Measurements from ENCODE around the gene ATG9B. TPM values are rescaled to one million over a fixed set of nuclear protein-coding genes. Genes with fewer than 3 reads are reported as not detected.
A peak's percentile ranks its signal among the peaks of the same experiment; 100 is the strongest.
"Not testable (repeated sequence)": the region's sequence is repeated elsewhere in the genome, so short reads cannot be mapped to it uniquely, and the experiment has no call there.

The ATG9B gene
- polyA plus RNA-seq, 2 donors: 36.0 to 143 TPM

- Histone ChIP-seq H3K9me3 (ENCODE audit: control insufficient read depth in 2 of 2, insufficient read depth in 1 of 2, low read depth in 1 of 2, low read length in 1 of 2) (no peaks in the 10 kb centered on the region), H3K27ac (ENCODE audit: low read depth in 2 of 2, low read length in 1 of 2) (peak overlapping the region in 1 of 2 donors; percentile 39), H3K4me3 (ENCODE audit: low read depth in 1 of 2, low read length in 2 of 2) (no peak overlapping the region), H3K4me1 (ENCODE audit: control insufficient read depth in 2 of 2, insufficient read depth in 2 of 2, low read length in 1 of 2) (peaks cover 7 to 14% of the 10 kb centered on the region in 2 donors), H3K36me3 (ENCODE audit: control insufficient read depth in 2 of 2, insufficient read depth in 2 of 2, low read length in 1 of 2) (no peaks in the 10 kb centered on the region), H3K27me3 (ENCODE audit: control insufficient read depth in 1 of 2, insufficient read depth in 2 of 2, low read length in 2 of 2) (no peaks in the 10 kb centered on the region)
- 36% methylated on average over 23 of the region's 23 CpGs for WGBS, 2 donors
These were observed 11.4 kb downstream of the ATG9B start for GRCh38 chr7:151012911-151013347.

DNA sequence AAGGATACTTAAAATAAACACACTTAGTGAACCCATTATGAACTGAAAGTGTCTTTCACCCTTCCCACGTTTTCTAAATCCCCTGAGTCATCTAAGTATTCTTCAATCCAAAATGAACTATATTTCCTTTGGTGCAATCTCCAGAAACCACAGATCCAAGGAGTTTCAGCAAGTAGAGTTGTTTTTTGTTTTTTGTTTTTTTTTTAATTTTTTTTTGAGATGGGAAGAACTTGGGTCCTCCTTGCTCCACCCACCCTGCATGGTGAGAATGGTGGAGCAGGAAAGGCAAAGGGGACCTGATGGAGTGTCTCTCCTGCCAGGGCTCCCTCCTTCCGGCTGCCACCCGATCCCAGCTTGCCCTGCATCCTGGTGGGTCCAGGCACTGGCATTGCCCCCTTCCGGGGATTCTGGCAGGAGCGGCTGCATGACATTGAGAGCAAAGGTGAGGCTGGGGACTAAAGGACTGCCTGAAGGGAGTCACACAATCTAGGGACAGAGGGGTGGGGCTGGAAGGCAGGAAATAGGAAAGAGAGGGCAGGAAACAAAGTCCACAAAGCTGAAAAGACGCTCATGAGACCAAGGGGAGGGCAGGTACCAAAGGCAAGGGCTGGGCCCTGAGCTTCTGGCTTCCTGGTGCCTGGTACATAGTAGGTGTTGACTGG lies 12.1 kb downstream of the ATG9B start:
- H3K9me3 ChIP-seq (ENCODE audit: control insufficient read depth in 2 of 2, insufficient read depth in 1 of 2, low read depth in 1 of 2, low read length in 1 of 2): no peaks in the 10 kb centered on the region
- no peaks in the 10 kb centered on the region for H3K27me3 ChIP-seq (ENCODE audit: control insufficient read depth in 1 of 2, insufficient read depth in 2 of 2, low read length in 2 of 2)
- WGBS, 2 donors: 74 to 77% methylated on average over 6 of the region's 6 CpGs
- H3K36me3 ChIP-seq (ENCODE audit: control insufficient read depth in 2 of 2, insufficient read depth in 2 of 2, low read length in 1 of 2): no peaks in the 10 kb centered on the region
- H3K4me3 ChIP-seq (ENCODE audit: low read depth in 1 of 2, low read length in 2 of 2): no peak overlapping the region
- peaks cover 7 to 16% of the 10 kb centered on the region in 2 donors for H3K4me1 ChIP-seq (ENCODE audit: control insufficient read depth in 2 of 2, insufficient read depth in 2 of 2, low read length in 1 of 2)
- H3K27ac ChIP-seq (ENCODE audit: low read depth in 2 of 2, low read length in 1 of 2): peak overlapping the region in 1 of 2 donors; percentile 73

GRCh38 chr7:151011616-151012015 lies 12.7 kb downstream of the ATG9B start:
- H3K9me3 ChIP-seq (ENCODE audit: control insufficient read depth in 2 of 2, insufficient read depth in 1 of 2, low read depth in 1 of 2, low read length in 1 of 2); H3K36me3 ChIP-seq (ENCODE audit: control insufficient read depth in 2 of 2, insufficient read depth in 2 of 2, low read length in 1 of 2); H3K27me3 ChIP-seq (ENCODE audit: control insufficient read depth in 1 of 2, insufficient read depth in 2 of 2, low read length in 2 of 2); H3K4me3 ChIP-seq (ENCODE audit: low read depth in 1 of 2, low read length in 2 of 2): not testable (repeated sequence)
- H3K27ac ChIP-seq (ENCODE audit: low read depth in 2 of 2, low read length in 1 of 2): peak overlapping the region in 1 of 2 donors; percentile 9
- 83 to 92% methylated on average over 12 of the region's 12 CpGs for WGBS, 2 donors
- peaks cover 7 to 16% of the 10 kb centered on the region in 2 donors for H3K4me1 ChIP-seq (ENCODE audit: control insufficient read depth in 2 of 2, insufficient read depth in 2 of 2, low read length in 1 of 2)

- Histone ChIP-seq H3K4me1 (ENCODE audit: control insufficient read depth in 2 of 2, insufficient read depth in 2 of 2, low read length in 1 of 2) (peaks cover 7 to 16% of the 10 kb centered on the region in 2 donors), H3K27ac (ENCODE audit: low read depth in 2 of 2, low read length in 1 of 2) (peak overlapping the region in 1 of 2 donors; percentile 34), H3K36me3 (ENCODE audit: control insufficient read depth in 2 of 2, insufficient read depth in 2 of 2, low read length in 1 of 2) (no peaks in the 10 kb centered on the region), H3K4me3 (ENCODE audit: low read depth in 1 of 2, low read length in 2 of 2) (no peak overlapping the region), H3K27me3 (ENCODE audit: control insufficient read depth in 1 of 2, insufficient read depth in 2 of 2, low read length in 2 of 2) (no peaks in the 10 kb centered on the region), H3K9me3 (ENCODE audit: control insufficient read depth in 2 of 2, insufficient read depth in 1 of 2, low read depth in 1 of 2, low read length in 1 of 2) (no peaks in the 10 kb centered on the region)
- WGBS, 2 donors: 44 to 60% methylated on average over 1 of the region's 1 CpG
These were observed 13.2 kb downstream of the ATG9B start for GRCh38 chr7:151011097-151011409.

DNA sequence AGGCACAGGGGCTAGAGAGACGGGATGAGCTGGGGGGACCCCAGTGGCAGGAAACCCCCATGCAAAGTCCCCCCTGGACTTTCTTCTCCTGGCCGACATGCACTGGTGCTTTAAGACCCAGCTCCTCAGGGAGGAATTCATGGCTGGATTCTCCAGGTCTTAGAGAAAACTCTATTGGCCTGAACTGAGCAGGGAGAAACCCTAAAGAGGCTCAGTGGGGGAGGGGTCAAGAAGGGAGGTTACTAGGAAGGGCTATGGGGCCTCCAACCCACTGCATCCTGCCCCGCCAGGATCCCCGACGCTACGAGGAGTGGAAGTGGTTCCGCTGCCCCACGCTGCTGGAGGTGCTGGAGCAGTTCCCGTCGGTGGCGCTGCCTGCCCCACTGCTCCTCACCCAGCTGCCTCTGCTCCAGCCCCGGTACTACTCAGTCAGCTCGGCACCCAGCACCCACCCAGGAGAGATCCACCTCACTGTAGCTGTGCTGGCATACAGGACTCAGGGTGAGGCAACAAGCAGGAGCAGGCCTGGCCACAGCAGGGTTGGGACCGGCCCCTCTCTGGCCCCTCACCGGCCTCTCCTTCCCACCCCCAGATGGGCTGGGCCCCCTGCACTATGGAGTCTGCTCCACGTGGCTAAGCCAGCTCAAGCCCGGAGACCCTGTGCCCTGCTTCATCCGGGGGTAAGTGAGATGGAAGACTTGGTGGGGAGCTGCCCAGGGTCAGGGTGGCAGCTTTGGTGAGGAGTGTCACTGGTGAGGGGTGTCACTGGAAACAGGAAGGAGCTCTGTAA lies 13.8 kb downstream of the ATG9B start:
- Histone ChIP-seq H3K4me1 (ENCODE audit: control insufficient read depth in 2 of 2, insufficient read depth in 2 of 2, low read length in 1 of 2) (peaks cover 7 to 16% of the 10 kb centered on the region in 2 donors), H3K27me3 (ENCODE audit: control insufficient read depth in 1 of 2, insufficient read depth in 2 of 2, low read length in 2 of 2) (no peaks in the 10 kb centered on the region), H3K4me3 (ENCODE audit: low read depth in 1 of 2, low read length in 2 of 2) (no peak overlapping the region), H3K9me3 (ENCODE audit: control insufficient read depth in 2 of 2, insufficient read depth in 1 of 2, low read depth in 1 of 2, low read length in 1 of 2) (no peaks in the 10 kb centered on the region), H3K27ac (ENCODE audit: low read depth in 2 of 2, low read length in 1 of 2) (peak overlapping the region; percentile 19 to 62), H3K36me3 (ENCODE audit: control insufficient read depth in 2 of 2, insufficient read depth in 2 of 2, low read length in 1 of 2) (no peaks in the 10 kb centered on the region)
- WGBS, 2 donors: 29 to 41% methylated on average over 16 to 18 of the region's 18 CpGs

DNA sequence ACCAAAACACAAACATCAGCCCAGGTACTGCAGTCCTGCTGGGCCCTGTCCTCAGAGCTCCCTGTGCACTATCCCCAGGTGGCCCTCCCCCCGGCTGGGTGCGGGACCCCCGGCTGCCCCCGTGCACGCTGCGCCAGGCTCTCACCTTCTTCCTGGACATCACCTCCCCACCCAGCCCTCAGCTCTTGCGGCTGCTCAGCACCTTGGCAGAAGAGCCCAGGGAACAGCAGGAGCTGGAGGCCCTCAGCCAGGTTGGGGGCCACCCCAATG lies 14.3 kb downstream of the ATG9B start:
- H3K4me3 ChIP-seq (ENCODE audit: low read depth in 1 of 2, low read length in 2 of 2): no peak overlapping the region
- WGBS, 2 donors: 31 to 33% methylated on average over 7 of the region's 7 CpGs
- peaks cover 7 to 16% of the 10 kb centered on the region in 2 donors for H3K4me1 ChIP-seq (ENCODE audit: control insufficient read depth in 2 of 2, insufficient read depth in 2 of 2, low read length in 1 of 2)
- no peaks in the 10 kb centered on the region for H3K27me3 ChIP-seq (ENCODE audit: control insufficient read depth in 1 of 2, insufficient read depth in 2 of 2, low read length in 2 of 2)
- H3K36me3 ChIP-seq (ENCODE audit: control insufficient read depth in 2 of 2, insufficient read depth in 2 of 2, low read length in 1 of 2): no peaks in the 10 kb centered on the region
- H3K9me3 ChIP-seq (ENCODE audit: control insufficient read depth in 2 of 2, insufficient read depth in 1 of 2, low read depth in 1 of 2, low read length in 1 of 2): no peaks in the 10 kb centered on the region
- no peak overlapping the region for H3K27ac ChIP-seq (ENCODE audit: low read depth in 2 of 2, low read length in 1 of 2)

GRCh38 chr7:151009327-151010036 lies 14.8 kb downstream of the ATG9B start:
- H3K4me1 ChIP-seq (ENCODE audit: control insufficient read depth in 2 of 2, insufficient read depth in 2 of 2, low read length in 1 of 2): peaks cover 7 to 16% of the 10 kb centered on the region in 2 donors
- H3K27me3 ChIP-seq (ENCODE audit: control insufficient read depth in 1 of 2, insufficient read depth in 2 of 2, low read length in 2 of 2): no peaks in the 10 kb centered on the region

GRCh38 chr7:151008511-151009323 lies 15.6 kb downstream of the ATG9B start:
- Histone ChIP-seq H3K4me3 (ENCODE audit: low read depth in 1 of 2, low read length in 2 of 2) (no peak overlapping the region), H3K4me1 (ENCODE audit: control insufficient read depth in 2 of 2, insufficient read depth in 2 of 2, low read length in 1 of 2) (peaks cover 6 to 11% of the 10 kb centered on the region in 2 donors), H3K36me3 (ENCODE audit: control insufficient read depth in 2 of 2, insufficient read depth in 2 of 2, low read length in 1 of 2) (no peaks in the 10 kb centered on the region), H3K27me3 (ENCODE audit: control insufficient read depth in 1 of 2, insufficient read depth in 2 of 2, low read length in 2 of 2) (no peaks in the 10 kb centered on the region), H3K9me3 (ENCODE audit: control insufficient read depth in 2 of 2, insufficient read depth in 1 of 2, low read depth in 1 of 2, low read length in 1 of 2) (no peaks in the 10 kb centered on the region), H3K27ac (ENCODE audit: low read depth in 2 of 2, low read length in 1 of 2) (no peak overlapping the region)
- 44 to 49% methylated on average over 40 of the region's 40 CpGs for WGBS, 2 donors

More at GRCh38 chr7:151009327-151010036, 14.8 kb downstream of the ATG9B start:
- Histone ChIP-seq H3K27ac (ENCODE audit: low read depth in 2 of 2, low read length in 1 of 2) (no peak overlapping the region), H3K9me3 (ENCODE audit: control insufficient read depth in 2 of 2, insufficient read depth in 1 of 2, low read depth in 1 of 2, low read length in 1 of 2) (no peaks in the 10 kb centered on the region), H3K36me3 (ENCODE audit: control insufficient read depth in 2 of 2, insufficient read depth in 2 of 2, low read length in 1 of 2) (no peaks in the 10 kb centered on the region), H3K4me3 (ENCODE audit: low read depth in 1 of 2, low read length in 2 of 2) (no peak overlapping the region)
- 66 to 70% methylated on average over 20 to 22 of the region's 22 CpGs for WGBS, 2 donors

- WGBS, 2 donors: 30 to 34% methylated on average over 10 to 11 of the region's 11 CpGs
- no peak overlapping the region for H3K27ac ChIP-seq (ENCODE audit: low read depth in 2 of 2, low read length in 1 of 2)
- no peak overlapping the region for H3K4me3 ChIP-seq (ENCODE audit: low read depth in 1 of 2, low read length in 2 of 2)
- H3K9me3 ChIP-seq (ENCODE audit: control insufficient read depth in 2 of 2, insufficient read depth in 1 of 2, low read depth in 1 of 2, low read length in 1 of 2): no peaks in the 10 kb centered on the region
- H3K27me3 ChIP-seq (ENCODE audit: control insufficient read depth in 1 of 2, insufficient read depth in 2 of 2, low read length in 2 of 2): no peaks in the 10 kb centered on the region
- no peaks in the 10 kb centered on the region for H3K36me3 ChIP-seq (ENCODE audit: control insufficient read depth in 2 of 2, insufficient read depth in 2 of 2, low read length in 1 of 2)
- peaks cover under 1 to 7% of the 10 kb centered on the region in 2 donors for H3K4me1 ChIP-seq (ENCODE audit: control insufficient read depth in 2 of 2, insufficient read depth in 2 of 2, low read length in 1 of 2)
These were observed 16.2 kb downstream of the ATG9B start for GRCh38 chr7:151008143-151008510.

Data from esophagus (tissue), 2 donors.